ENCODE data around the gene ING5. TPM values are rescaled to one million over a fixed set of nuclear protein-coding genes. Genes with fewer than 3 reads are reported as not detected.
"Not testable (repeated sequence)": the region's sequence is repeated elsewhere in the genome, so short reads cannot be mapped to it uniquely, and the experiment has no call there.

The ING5 gene
- total RNA-seq, 1 donor from 2014 or later = 56.9 TPM

- Mint-ChIP-seq H3K27ac (no peak overlapping the region), H3K9me3 (peaks cover under 1% of the 10 kb centered on the region), H3K36me3 (peaks cover 7% of the 10 kb centered on the region), H3K4me1 (peaks cover 10% of the 10 kb centered on the region), H3K27me3 (ENCODE audit: low read depth) (no peaks in the 10 kb centered on the region), H3K4me3 (no peak overlapping the region)
- no peak for TF ChIP-seq CTCF (IDR thresholded peaks at IDR 0.05; ENCODE audit: unreplicated experiment)
- no peak for DNase-seq (ENCODE audit: low spot score in 2 of 2, unreplicated experiment in 2 of 2)
Observed at GRCh38 chr2:241730671-241731293, 28.9 kb downstream of the ING5 start.

- DNase-seq (ENCODE audit: low spot score in 2 of 2, unreplicated experiment in 2 of 2) = peak in 1 of 2 experiments; percentile 73
- not testable (repeated sequence) for H3K36me3 Mint-ChIP-seq
- TF ChIP-seq CTCF (IDR thresholded peaks at IDR 0.05; ENCODE audit: unreplicated experiment) = peak; percentile 63
Observed at GRCh38 chr2:241732513-241733186, 30.8 kb downstream of the ING5 start.

GRCh38 chr2:241733391-241734207 is 31.8 kb downstream of the ING5 start:
- Mint-ChIP-seq H3K4me3 (peak overlapping the region; percentile 62), H3K9me3 (no peaks in the 10 kb centered on the region), H3K4me1 (peaks cover 12% of the 10 kb centered on the region), H3K27ac (no peak overlapping the region), H3K27me3 (ENCODE audit: low read depth) (no peaks in the 10 kb centered on the region), H3K36me3 (no peaks in the 10 kb centered on the region)
- no peak for TF ChIP-seq CTCF (IDR thresholded peaks at IDR 0.05; ENCODE audit: unreplicated experiment)
- DNase-seq (ENCODE audit: low spot score in 2 of 2, unreplicated experiment in 2 of 2) = no peak

More at GRCh38 chr2:241732513-241733186, 30.8 kb downstream of the ING5 start:
- H3K27me3 Mint-ChIP-seq (ENCODE audit: low read depth); H3K27ac Mint-ChIP-seq; H3K9me3 Mint-ChIP-seq: not testable (repeated sequence)
- H3K4me3 Mint-ChIP-seq = peak overlapping the region; percentile 10
- peaks cover 12% of the 10 kb centered on the region for H3K4me1 Mint-ChIP-seq

- Mint-ChIP-seq H3K4me3 (peak overlapping the region; percentile 62), H3K4me1 (peaks cover 12% of the 10 kb centered on the region), H3K36me3 (no peaks in the 10 kb centered on the region), H3K9me3 (no peaks in the 10 kb centered on the region), H3K27me3 (ENCODE audit: low read depth) (no peaks in the 10 kb centered on the region), H3K27ac (no peak overlapping the region)
- TF ChIP-seq CTCF (IDR thresholded peaks at IDR 0.05; ENCODE audit: unreplicated experiment) = no peak
- no peak for DNase-seq (ENCODE audit: low spot score in 2 of 2, unreplicated experiment in 2 of 2)
Observed at GRCh38 chr2:241734208-241734466, 32.3 kb downstream of the ING5 start.

- peaks cover 12% of the 10 kb centered on the region for H3K4me1 Mint-ChIP-seq
- H3K4me3 Mint-ChIP-seq = peak within 1 kb of the TSS; percentile 81
- H3K9me3 Mint-ChIP-seq = no peaks in the 10 kb centered on the region
- no peaks in the 10 kb centered on the region for H3K27me3 Mint-ChIP-seq (ENCODE audit: low read depth)
- H3K36me3 Mint-ChIP-seq = no peaks in the 10 kb centered on the region
- DNase-seq (ENCODE audit: low spot score in 2 of 2, unreplicated experiment in 2 of 2) = peak; percentile 93 to 97
- no peak for TF ChIP-seq CTCF (IDR thresholded peaks at IDR 0.05; ENCODE audit: unreplicated experiment)
- peak within 1 kb of the TSS; percentile 88 for H3K27ac Mint-ChIP-seq
Observed at GRCh38 chr2:241734467-241735208, 32.8 kb downstream of the ING5 start, which contains the start of gene D2HGDH. D2HGDH (plus strand) TSS chr2:241734630; CDS start chr2:241735225, 595 bp downstream.
